Measurements from ENCODE around the gene C1orf226. TPM values are rescaled to one million over a fixed set of nuclear protein-coding genes. Genes with fewer than 3 reads are reported as not detected.

The C1orf226 gene
- total and polyA plus RNA-seq, 10 of the 15 experiments (the other 5 are each of a cell fraction or from before 2014, with no cell fraction given): not detected

DNA sequence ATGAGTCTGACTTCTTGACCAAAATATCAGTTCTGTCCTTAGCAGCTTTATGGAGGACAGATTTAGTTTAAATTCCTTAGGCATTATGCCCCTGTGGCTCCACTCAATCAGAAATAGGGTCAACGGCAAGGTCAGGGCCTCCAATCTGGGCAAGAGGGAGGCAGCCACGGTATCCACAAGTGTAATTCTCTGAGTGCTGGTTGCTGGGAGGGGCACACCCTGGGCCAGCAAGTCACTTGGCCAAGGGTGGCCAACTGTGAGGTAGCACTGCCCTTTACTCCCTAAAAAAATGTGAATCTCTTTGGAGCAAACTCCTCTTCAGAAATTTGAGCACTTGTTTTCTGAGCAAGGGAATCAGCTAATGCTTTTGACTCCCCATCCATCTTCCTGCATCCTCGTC lies 17.7 kb upstream of the C1orf226 start (continued):
- TF ChIP-seq, protein P1, sequence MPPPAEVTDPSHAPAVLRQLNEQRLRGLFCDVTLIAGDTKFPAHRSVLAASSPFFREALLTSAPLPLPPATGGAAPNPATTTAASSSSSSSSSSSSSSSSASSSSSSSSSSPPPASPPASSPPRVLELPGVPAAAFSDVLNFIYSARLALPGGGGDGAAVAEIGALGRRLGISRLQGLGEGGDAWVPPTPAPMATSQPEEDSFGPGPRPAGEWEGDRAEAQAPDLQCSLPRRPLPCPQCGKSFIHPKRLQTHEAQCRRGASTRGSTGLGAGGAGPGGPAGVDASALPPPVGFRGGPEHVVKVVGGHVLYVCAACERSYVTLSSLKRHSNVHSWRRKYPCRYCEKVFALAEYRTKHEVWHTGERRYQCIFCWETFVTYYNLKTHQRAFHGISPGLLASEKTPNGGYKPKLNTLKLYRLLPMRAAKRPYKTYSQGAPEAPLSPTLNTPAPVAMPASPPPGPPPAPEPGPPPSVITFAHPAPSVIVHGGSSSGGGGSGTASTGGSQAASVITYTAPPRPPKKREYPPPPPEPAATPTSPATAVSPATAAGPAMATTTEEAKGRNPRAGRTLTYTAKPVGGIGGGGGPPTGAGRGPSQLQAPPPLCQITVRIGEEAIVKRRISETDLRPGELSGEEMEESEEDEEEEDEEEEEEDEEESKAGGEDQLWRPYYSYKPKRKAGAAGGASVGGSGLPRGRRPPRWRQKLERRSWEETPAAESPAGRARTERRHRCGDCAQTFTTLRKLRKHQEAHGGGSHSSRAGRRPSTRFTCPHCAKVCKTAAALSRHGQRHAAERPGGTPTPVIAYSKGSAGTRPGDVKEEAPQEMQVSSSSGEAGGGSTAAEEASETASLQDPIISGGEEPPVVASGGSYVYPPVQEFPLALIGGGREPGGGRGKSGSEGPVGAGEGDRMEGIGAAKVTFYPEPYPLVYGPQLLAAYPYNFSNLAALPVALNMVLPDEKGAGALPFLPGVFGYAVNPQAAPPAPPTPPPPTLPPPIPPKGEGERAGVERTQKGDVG (CRISPR knock-in tag; IDR thresholded peaks at IDR 0.05): no peak
- no peak for TF ChIP-seq CREB1 (IDR thresholded peaks at IDR 0.05; ENCODE audit: low read depth)
- TF ChIP-seq NR2C1 (IDR thresholded peaks at IDR 0.05): no peak
- no peak for TF ChIP-seq LARP7 (IDR thresholded peaks at IDR 0.05)
- TF ChIP-seq SUPT20H (IDR thresholded peaks at IDR 0.05; ENCODE audit: borderline replicate concordance, control insufficient read depth, low read depth, low read length): no peak

DNA sequence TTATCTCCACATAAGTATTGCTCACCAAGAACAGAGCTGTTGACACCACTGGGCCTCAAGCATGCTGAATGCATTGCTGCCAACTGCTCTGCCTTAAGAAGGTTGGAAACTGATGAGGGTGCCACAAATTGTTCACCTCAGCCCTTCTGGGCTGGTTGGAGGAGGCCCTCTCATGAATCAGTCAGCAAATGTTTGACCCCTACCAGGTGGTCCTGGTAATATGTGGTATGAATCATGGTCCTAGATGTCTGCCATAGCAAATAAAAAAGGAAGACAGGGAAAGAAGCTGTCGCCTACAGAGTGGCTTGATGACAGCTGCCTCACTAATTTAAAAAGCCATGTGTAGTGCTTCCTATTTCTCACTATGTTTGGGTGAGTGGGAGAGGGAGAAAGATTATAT lies 17.0 kb upstream of the C1orf226 start:
- FAIRE-seq (no peak), ATAC-seq (no peak), DNase-seq (ENCODE audit: low read depth, low spot score) (no peak)
- ChIA-PET RAD21 (ENCODE audit: unreplicated experiment) (no interaction called here), SMC1A (ENCODE audit: uncharacterized antibody, unreplicated experiment) (interaction anchor here (0.6 to 2.2 kb wide), 3 partner anchors 8 to 60 kb away, joined by 5 to 17 read pairs (median 6); no protein-coding TSS in a partner anchor), POLR2A (interaction anchor here (0.8 kb wide), 1 partner anchor 23 kb away, joined by 3 read pairs; no protein-coding TSS in a partner anchor), CTCF (interaction anchor here (8.0 kb wide), 1 partner anchor 27 kb away, joined by 104 read pairs; no protein-coding TSS in a partner anchor)
- intact Hi-C loops (cut with micrococcal nuclease; ENCODE audit: unreplicated experiment): no loop called here
- Histone ChIP-seq H3K27ac (ENCODE audit: control insufficient read depth, insufficient read depth) (no peak overlapping the region), H3K9me3 (replicated peaks; ENCODE audit: control insufficient read depth, insufficient read depth, low read length) (no peaks in the 10 kb centered on the region), H2AFZ (ENCODE audit: control insufficient read depth, low read depth, low read length) (no peak overlapping the region), H3K4me3 (no peak overlapping the region), H4K20me1 (ENCODE audit: control insufficient read depth, insufficient read depth) (no peaks in the 10 kb centered on the region), H3K27me3 (replicated peaks in 1 of 2; ENCODE audit: control insufficient read depth in 2 of 2, insufficient read depth in 2 of 2, low read length in 1 of 2) (no peaks in the 10 kb centered on the region), H3K36me3 (ENCODE audit: control insufficient read depth in 2 of 2, insufficient read depth in 2 of 2, low read length in 1 of 2) (no peaks in the 10 kb centered on the region), H3K79me2 (ENCODE audit: control insufficient read depth, insufficient read depth, low read length) (no peaks in the 10 kb centered on the region), H3K4me1 (ENCODE audit: control insufficient read depth, insufficient read depth, low read length) (peaks cover 17% of the 10 kb centered on the region), H3K9ac (ENCODE audit: control insufficient read depth, insufficient read depth, low read length) (no peak overlapping the region), H3K4me2 (ENCODE audit: control insufficient read depth, insufficient read depth) (no peak overlapping the region)
- in situ Hi-C loops (cut with MboI): no loop called here
- WGBS (ENCODE audit: insufficient coverage, insufficient replicate concordance, low lambda C conversion rate, missing lambda C conversion rate): 0% methylated on average over 1 of the region's 1 CpG
- no TSS peak for BruUV-seq (replicated peaks)
- no peak for TF ChIP-seq EZH2 (IDR thresholded peaks at IDR 0.05; ENCODE audit: borderline replicate concordance, control insufficient read depth, low read depth, low read length)
- TF ChIP-seq, protein P2, sequence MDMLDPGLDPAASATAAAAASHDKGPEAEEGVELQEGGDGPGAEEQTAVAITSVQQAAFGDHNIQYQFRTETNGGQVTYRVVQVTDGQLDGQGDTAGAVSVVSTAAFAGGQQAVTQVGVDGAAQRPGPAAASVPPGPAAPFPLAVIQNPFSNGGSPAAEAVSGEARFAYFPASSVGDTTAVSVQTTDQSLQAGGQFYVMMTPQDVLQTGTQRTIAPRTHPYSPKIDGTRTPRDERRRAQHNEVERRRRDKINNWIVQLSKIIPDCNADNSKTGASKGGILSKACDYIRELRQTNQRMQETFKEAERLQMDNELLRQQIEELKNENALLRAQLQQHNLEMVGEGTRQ (IDR thresholded peaks at IDR 0.05; ENCODE audit: borderline replicate concordance, low read depth, low read length): no peak
- TF ChIP-seq NFYB (IDR thresholded peaks at IDR 0.05; ENCODE audit: insufficient read depth, low read depth, low read length): no peak
- no peak for TF ChIP-seq RAD21 (IDR thresholded peaks at IDR 0.05; ENCODE audit: insufficient read depth, low read depth, low read length)
- no peak for TF ChIP-seq TBL1XR1 (IDR thresholded peaks at IDR 0.05; ENCODE audit: low read depth, low read length)
- no peak for TF ChIP-seq NFYA (IDR thresholded peaks at IDR 0.05; ENCODE audit: borderline replicate concordance, low read depth, low read length)
- TF ChIP-seq NR2C2 (IDR thresholded peaks at IDR 0.05; ENCODE audit: borderline replicate concordance, control insufficient read depth, insufficient read length, low read depth): no peak
- no peak for TF ChIP-seq PAX8 (IDR thresholded peaks at IDR 0.05)
- no peak for TF ChIP-seq SMARCA5 (IDR thresholded peaks at IDR 0.05)
- TF ChIP-seq SMC3 (IDR thresholded peaks at IDR 0.05; ENCODE audit: borderline replicate concordance, low read length): no peak
- TF ChIP-seq KDM1A (IDR thresholded peaks at IDR 0.05; ENCODE audit: borderline replicate concordance): no peak
- TF ChIP-seq, protein P3, sequence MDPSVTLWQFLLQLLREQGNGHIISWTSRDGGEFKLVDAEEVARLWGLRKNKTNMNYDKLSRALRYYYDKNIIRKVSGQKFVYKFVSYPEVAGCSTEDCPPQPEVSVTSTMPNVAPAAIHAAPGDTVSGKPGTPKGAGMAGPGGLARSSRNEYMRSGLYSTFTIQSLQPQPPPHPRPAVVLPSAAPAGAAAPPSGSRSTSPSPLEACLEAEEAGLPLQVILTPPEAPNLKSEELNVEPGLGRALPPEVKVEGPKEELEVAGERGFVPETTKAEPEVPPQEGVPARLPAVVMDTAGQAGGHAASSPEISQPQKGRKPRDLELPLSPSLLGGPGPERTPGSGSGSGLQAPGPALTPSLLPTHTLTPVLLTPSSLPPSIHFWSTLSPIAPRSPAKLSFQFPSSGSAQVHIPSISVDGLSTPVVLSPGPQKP (IDR thresholded peaks at IDR 0.05; ENCODE audit: low read depth, low read length): no peak
- TF ChIP-seq, protein P4, sequence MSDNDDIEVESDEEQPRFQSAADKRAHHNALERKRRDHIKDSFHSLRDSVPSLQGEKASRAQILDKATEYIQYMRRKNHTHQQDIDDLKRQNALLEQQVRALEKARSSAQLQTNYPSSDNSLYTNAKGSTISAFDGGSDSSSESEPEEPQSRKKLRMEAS (IDR thresholded peaks at IDR 0.05; ENCODE audit: low read depth, low read length): no peak
- TF ChIP-seq ETV6 (conservative IDR thresholded peaks at IDR 0.05 in 1 of 2, IDR thresholded peaks at IDR 0.05 in 1 of 2; ENCODE audit: borderline replicate concordance in 1 of 2, low read depth in 1 of 2): no peak
